HG02943 (cell line): ENCODE results near the gene COL4A6.

Source experiments
- ATAC-seq: cut with Tn5 transposase; IDR thresholded peaks from one replicate; pipeline ENCODE4 v1.9.1; 2021; ENCODE audit warnings: mild to moderate bottlenecking, low read depth, moderate library complexity; ENCODE audit not compliant: unreplicated experiment

COL4A6 gene

DNA sequence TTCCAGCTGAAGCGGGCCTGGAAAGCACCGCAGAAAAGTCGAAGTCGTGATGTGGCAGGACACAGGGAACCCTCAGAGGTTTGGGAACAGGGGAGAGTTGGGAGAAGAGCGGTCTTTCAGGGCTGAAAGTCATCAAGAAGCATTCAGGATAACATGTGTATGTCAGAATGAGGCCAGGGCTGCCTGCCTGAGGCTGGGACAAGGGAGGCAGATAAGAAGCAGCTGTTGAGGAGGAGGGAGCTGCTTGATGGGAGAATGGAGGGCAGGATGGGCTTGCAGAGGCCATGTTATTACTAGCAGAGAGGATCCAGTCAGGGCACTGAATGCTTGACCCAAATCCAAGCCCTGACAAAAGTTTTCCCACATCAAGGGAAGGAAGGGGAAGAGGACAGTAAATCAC is 214.6 kb downstream of the COL4A6 start:
- ATAC-seq = no peak

DNA sequence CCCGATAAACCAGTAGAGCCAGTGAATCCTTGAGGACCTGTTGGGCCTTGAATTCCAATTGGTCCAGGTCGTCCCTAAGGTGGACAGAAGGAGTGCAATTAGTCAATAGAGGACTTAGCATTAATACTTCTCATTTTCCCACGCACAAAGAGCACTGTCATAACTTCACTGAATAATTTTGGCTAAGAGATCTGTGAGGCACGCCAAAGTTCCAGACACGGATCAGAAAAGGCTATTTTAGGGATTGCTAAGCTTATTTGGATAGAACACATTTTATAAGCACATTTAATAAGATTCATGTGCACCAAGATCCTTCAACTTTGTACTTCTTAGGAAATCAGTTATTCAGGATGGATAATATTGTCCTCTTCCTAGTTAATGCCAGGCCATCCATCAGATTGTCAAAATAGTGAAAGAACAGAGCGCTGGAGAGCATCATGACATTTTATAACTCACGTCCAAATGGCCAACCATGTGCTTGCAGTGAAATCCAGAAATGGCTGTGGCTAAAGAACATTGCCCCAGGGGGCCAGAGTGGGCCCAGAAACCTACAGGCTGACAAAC is 216.8 kb downstream of the COL4A6 start:
- no peak for ATAC-seq

DNA sequence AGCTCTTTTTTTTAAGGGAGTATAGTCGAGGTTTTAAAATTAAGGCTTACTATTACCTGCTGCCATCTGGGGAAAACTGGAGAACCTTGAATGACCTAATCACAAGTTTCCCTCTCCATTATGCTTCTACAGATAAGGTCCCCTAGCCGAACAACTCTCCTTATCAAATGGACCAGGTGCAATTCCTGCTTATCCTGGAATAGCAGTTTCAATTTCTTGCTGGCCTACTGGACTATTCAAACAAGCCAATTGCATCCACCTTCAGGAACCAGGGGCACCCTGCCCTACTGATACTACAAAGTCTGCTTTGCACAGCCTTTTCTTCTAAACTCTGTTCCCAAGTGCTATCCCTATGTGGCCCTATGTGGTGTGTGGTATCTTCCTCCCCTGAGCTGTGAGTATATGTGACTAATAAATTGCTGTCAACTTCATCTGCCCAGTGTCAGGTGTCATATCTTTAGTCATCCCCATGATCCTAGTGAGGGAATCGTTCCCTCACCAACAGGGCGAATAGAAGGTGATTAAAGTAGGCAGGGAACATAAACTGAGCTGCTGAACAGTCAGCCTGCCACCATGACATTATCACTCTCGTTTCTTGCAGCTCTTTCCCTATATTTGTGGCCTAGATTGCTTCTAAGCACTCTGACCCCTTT is 218.1 kb downstream of the COL4A6 start:
- no peak for ATAC-seq

GRCh38 chrX:108217876-108218275 is 220.3 kb downstream of the COL4A6 start:
- no peak for ATAC-seq

GRCh38 chrX:108216919-108217571 is 221.2 kb downstream of the COL4A6 start:
- no peak for ATAC-seq

DNA sequence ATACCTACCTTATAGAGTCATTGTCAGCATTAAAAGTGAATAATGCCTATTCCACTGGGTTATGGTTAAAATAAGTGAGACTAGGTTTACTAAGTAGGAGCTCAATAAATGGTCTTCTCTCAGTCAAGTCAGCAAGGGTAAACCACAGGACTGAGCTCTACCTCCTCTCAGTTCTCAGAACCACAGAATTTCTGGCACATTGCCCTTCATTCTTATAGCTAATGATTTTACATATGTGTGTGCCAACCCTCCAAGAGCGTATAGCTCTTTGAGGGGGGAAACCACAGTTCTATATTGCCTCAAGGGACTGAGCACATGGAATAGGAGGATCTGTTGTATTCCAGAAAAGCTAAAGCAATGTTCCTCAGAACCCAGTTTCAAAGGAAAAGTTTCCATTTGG is 221.8 kb downstream of the COL4A6 start:
- ATAC-seq = no peak

GRCh38 chrX:108211301-108211700 is 226.9 kb downstream of the COL4A6 start:
- no peak for ATAC-seq

DNA sequence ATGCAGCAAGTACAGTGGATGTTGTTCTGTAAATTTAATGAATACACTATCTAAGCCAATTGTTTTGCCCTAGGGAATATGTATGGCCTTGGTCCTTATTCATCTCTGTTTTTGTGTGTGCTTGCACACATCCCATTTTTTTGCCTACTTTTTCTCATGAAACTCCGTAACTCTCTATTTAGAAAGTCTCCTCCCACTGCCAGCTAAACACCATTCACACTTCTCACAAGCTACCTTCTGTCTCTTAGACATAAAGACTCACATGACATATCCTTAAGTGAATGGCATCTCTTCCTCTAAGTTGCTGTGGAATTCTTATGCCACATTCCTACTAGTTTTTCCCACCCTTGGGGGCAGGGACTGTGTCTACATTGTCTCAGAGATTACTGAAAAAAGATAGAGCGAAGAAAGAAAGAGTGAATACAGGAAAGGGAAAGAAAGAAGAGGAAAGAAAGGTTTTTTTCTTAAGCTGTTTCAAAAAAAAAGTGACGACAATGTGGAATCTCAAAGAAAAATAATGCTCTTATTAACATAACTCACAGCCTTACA is 229.1 kb downstream of the COL4A6 start:
- ATAC-seq = no peak

- no peak for ATAC-seq
Observed at GRCh38 chrX:108203540-108203939, 234.7 kb downstream of the COL4A6 start.

DNA sequence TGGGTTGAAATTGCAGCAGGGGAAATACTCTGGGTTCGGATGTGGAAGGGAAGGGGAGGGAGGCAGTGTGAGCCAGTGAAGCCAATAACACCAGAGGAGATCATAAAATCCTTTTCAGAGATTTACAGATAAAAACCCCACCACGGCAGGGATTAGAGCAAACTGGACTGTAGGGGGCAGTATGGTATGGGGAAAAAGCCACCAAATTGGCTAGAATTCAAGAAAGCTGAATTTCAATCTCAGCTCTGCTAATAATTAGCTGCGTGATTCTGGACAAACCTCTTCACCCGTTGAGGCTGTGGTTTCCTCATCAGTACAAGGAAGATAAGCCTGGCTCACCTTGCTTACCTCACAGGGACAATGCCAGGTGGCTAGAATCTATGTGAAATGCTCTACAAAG is 238.5 kb downstream of the COL4A6 start:
- no peak for ATAC-seq

DNA sequence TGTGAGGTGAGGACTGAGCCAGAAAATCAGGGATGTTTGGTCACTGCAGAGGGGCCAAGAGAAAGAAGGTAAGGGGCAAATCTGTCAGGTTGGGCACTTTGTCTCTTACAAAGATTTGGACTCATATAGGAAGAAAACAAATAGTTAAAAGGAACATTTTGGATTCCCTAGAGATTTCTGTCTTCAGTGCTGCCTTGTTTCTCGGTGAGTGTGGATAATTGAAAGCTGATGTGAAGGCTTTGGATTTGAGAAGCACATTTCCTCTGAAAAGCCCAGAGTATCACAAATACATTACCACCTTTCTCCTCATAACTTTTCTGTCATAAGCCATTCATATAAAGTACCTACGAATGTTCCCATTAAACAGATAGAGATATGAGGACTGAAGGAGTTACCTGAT is 239.2 kb downstream of the COL4A6 start:
- ATAC-seq = no peak

- ATAC-seq = no peak
Observed at GRCh38 chrX:108198420-108198819, 239.8 kb downstream of the COL4A6 start.

GRCh38 chrX:108186811-108187210 is 251.4 kb downstream of the COL4A6 start:
- ATAC-seq = no peak

DNA sequence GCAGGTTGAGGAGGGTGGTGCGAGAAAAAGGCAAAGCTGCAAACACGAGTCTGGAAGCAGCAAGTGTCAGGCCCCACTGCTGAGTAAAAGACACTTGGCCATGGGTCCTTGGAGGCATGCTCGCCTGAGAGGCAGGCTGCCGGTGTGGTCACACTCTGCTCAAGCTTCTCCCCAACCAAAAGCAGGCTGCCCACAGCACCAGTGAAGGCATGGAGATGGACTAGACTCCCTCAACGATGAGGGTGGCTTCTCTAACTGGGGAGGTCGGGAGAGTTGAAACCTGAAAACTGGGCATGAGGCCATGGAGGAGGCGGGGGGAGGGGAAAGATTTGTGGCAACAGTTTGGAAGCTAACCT is 260.1 kb downstream of the COL4A6 start:
- ATAC-seq = no peak

DNA sequence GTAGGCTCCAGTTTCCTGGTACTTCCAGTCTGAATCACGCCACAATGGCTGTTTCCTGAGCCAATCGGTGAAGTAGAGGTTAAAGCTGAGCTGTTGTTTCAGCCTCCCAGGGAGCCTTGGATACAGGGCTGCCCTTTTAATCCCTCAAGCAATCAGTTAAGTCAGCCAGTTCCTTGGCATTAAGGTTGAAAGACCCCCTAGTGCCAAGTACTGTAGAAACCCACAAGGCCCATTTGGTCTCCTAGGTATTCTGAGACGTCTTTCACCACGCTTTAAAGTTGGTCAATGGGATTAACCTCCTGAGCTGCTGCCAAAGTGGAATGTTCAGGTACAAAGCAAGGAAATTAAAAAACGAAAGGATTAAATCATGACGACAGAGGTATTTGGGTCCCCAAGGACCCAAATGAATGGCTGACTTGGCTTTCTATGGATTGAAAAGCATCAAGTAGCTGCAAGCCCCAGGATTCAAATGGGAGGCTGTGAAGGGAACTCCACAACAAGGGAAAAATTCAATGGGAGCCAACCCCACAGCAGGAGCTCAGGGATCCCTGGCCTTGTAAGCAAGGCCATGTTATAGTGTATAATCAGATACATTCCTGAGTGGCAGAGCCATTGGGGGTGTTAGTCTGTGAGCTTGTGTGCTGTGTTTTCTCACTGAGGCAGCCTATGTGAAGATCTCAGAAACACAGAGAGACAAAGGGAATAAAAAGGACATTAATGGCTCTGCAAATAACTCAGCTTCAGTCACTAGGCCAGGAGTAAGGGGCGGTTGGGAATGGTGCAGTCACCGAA is 260.7 kb downstream of the COL4A6 start:
- ATAC-seq = no peak

DNA sequence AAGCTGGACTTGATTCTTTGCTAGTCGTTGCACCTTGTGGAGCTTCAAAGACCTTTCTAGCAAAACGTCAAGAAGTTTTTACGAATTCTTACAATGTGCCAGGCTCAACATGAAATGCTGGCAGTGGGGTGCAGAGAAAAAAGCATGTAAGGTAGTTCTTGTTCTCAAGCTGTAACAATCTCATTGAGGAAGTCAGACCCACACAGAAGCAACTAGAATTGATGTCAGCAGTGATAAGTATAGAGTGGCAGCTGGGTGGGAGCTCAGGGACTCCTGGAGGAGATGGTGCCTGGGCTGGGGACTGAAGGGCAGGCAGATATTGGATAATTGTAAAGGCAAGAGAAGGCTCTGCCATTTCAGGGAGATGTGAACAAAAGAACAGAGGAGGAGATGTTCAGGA is 264.3 kb downstream of the COL4A6 start:
- ATAC-seq = no peak

DNA sequence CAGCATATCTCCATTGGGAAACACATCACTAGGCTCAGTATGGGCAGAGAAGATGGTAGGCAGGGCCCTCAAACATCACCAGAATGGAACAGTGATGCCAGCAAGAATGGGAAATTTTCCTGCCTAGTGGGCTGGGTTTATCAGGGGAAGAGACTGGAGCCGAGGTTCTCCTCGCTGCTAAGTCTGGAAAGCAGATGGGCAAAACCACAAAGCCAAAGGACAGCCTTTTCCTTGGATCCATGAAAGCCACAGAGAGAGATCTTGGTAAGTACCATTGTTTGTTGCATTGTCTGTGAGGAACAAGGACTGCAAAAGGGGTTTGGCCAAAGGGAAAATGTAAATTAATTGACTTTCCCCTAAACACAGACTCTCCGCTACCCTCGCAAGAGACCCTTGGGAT is 266.6 kb downstream of the COL4A6 start:
- ATAC-seq = no peak

GRCh38 chrX:108169768-108170167 is 268.5 kb downstream of the COL4A6 start:
- ATAC-seq = no peak

DNA sequence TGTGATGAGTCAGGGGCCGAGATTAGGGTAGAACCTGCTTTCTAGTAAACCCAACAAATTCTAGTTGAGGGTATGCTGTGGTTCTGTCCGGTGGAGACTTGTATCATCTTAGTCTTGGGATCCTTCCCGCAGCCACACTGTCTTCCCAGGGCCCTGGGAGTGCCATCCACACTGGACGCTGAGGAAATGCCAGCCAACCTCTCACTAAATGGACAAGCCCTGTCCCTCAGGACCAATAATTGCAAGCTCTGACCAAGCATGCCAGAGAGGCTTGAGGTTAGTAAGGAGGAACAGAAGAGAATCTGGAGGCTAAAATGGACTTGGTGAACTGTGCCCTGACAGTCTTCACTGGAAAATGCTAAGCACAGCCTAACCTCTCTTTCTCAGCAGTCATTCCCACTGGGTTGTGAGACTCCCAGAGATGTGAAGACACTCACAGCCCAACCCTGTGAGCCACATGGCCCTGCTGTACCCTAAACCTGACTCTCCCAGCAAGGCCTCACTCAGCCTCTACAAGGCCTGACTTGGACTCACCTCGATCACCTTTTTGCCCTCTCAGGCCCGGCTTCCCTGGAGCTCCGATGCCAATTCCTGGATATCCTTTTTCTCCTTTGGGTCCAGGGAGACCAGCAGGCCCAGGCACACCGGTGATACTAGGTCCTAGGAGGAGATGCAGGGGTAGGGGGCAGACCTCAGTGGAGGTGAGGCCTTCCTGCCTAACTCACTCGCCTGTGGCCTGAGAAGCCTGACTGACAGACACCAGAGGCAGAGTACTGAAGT is 269.1 kb downstream of the COL4A6 start:
- no peak for ATAC-seq

DNA sequence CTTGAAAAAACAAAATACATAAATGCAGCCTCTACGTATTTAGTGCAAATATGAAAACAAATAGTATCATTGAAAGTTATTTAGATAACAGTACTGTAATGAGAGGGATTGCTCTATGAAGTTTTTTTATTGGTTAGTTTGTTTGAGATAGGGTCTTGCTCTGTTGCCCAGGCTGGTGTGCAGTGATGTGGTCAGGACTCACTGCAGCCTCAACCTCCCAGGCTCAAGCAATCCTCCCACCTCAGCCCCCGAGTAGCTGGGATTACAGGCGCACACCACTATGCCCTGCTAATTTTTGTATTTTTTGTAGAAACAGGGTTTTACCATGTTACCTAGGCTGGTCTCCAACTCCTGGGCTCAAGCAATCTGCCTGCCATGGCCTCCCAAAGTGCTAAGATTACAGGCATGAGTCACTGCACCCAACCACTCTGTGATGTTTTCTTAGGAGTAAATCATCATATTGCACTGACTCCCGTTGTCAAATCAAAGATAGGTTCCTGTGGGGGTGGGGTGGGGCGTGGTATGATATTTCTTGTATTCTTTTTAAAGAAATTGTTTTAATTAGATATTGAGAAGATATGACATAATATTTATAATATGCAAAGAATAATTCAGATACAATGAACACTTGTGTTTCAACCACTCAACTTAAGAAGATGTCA is 270.9 kb downstream of the COL4A6 start:
- ATAC-seq = no peak
